AG08395 (cell line): ENCODE data around the gene CERS2.

Source experiments
- DNase-seq: peaks from one replicate; pipeline ENCODE4 v3.0.0; 2012; ENCODE audit warnings: mixed read lengths, low spot score

The CERS2 gene

GRCh38 chr1:150997949-150998348 lies 23.3 kb upstream of the CERS2 start:
- no peak for DNase-seq

- DNase-seq, result no peak
Measured at GRCh38 chr1:150997126-150997872, 22.7 kb upstream of the CERS2 start.

- peak; percentile 34 for DNase-seq
Measured at GRCh38 chr1:150995896-150996295, 21.3 kb upstream of the CERS2 start.

- no peak for DNase-seq
Measured at GRCh38 chr1:150995460-150995859, 20.8 kb upstream of the CERS2 start.

- no peak for DNase-seq
Measured at GRCh38 chr1:150994248-150994647, 19.6 kb upstream of the CERS2 start.

- DNase-seq, result no peak
Measured at GRCh38 chr1:150992626-150993025, 18.0 kb upstream of the CERS2 start.

GRCh38 chr1:150987924-150988323 lies 13.3 kb upstream of the CERS2 start:
- DNase-seq, result no peak

GRCh38 chr1:150985179-150985825 lies 10.7 kb upstream of the CERS2 start:
- DNase-seq, result no peak

- DNase-seq, result no peak
Measured at GRCh38 chr1:150981805-150982712, 7.4 kb upstream of the CERS2 start, which contains the start of gene ANXA9. Gene ANXA9, plus strand, starts transcription at chr1:150982292. Its CDS starts 814 bp downstream, at chr1:150983106.

GRCh38 chr1:150981177-150981804 lies 6.7 kb upstream of the CERS2 start:
- DNase-seq, result no peak

GRCh38 chr1:150979092-150980056 lies 4.7 kb upstream of the CERS2 start:
- DNase-seq, result peak; percentile 92

- DNase-seq, result peak; percentile 70
Measured at GRCh38 chr1:150976879-150977694, 2.5 kb upstream of the CERS2 start.

- DNase-seq, result no peak
Measured at GRCh38 chr1:150976401-150976821, 1.8 kb upstream of the CERS2 start.

- DNase-seq, result peak; percentile 29
Measured at GRCh38 chr1:150973836-150974579, 627 bp downstream of the CERS2 start.

- DNase-seq, result peak; percentile 30
Measured at GRCh38 chr1:150973258-150973835, 1.3 kb downstream of the CERS2 start.

GRCh38 chr1:150972417-150972940 lies 2.2 kb downstream of the CERS2 start:
- DNase-seq, result no peak

- DNase-seq, result no peak
Measured at GRCh38 chr1:150971583-150972416, 2.8 kb downstream of the CERS2 start.
